ENCODE results near the gene SUMO2. TPM values are rescaled to one million over a fixed set of nuclear protein-coding genes. Genes with fewer than 3 reads are reported as not detected.

SUMO2 gene
- polyA plus RNA-seq, 3 donors, result 64.9 to 318 (median 282) TPM

DNA sequence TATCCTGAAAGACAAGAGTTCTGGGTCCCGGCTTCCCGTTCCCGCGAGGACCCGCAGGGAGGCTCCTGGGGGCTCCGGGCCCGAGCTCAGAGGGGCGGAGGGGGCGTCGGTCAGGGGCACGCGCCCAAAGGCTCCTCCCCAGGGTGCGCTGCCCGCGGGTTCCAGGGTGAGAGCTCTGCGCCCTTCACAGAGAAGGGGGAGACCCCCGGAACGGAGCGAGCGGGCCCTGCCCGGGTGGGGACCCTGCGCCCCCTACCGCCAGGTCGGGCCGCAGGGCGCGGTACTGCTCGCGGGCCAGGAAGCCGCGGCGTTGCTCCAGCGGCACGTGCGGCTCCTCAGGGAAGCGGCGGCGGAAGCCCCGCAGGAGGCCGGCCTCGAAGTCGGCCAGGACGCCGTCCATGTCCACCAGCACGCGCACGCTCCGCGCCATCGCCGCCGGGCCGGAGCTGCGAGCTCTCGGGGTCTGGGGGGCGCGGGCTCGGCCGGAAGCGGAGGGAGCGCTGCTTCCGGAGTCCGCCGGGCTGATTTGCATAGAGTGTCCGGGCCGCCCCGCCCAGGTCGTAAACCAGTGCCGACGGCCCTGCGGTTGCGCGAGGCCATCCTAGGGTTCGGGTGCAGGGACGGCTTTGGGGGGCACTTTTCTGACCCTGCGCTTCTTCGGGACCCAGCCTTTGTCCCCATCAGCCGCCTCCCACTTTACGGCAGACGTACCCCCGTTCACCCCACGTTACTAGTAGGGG, 51.3 kb downstream of the SUMO2 start, which contains the start of gene NT5C:
Gene NT5C, minus strand, starts transcription at position 465 of the 740 bp plus-strand sequence. Its CDS starts 35 bp downstream, at position 430.
- peak; percentile 43 to 56 (median 54) for DNase-seq
- peaks cover 14% of the 10 kb centered on the region for H3K4me1 Mint-ChIP-seq
- Histone ChIP-seq H3K79me2 (ENCODE audit: insufficient read depth, low read length) (peaks cover 15% of the 10 kb centered on the region), H3K27me3 (ENCODE audit: control insufficient read depth in 2 of 2, insufficient read depth in 2 of 2, low read length in 2 of 2) (no peaks in the 10 kb centered on the region), H3K4me1 (ENCODE audit: control insufficient read depth in 1 of 2, insufficient read depth in 2 of 2, low read length in 2 of 2) (peaks cover 17 to 25% of the 10 kb centered on the region in 2 donors), H2AFZ (ENCODE audit: insufficient read depth, low read depth, low read length, poor library complexity, severe bottlenecking) (peak within 1 kb of the TSS; percentile 85), H3K9me3 (replicated peaks in 1 of 2; ENCODE audit: control insufficient read depth in 1 of 2, insufficient read depth in 1 of 2, low read length in 2 of 2) (no peaks in the 10 kb centered on the region), H3K9ac (ENCODE audit: insufficient read depth, low read length, poor library complexity, severe bottlenecking) (peak within 1 kb of the TSS; percentile 76), H3K36me3 (replicated peaks in 1 of 2; ENCODE audit: control insufficient read depth in 1 of 2, insufficient read depth in 2 of 2, low read length in 2 of 2) (peaks cover 30 to 41% of the 10 kb centered on the region in 2 donors), H3K27ac (ENCODE audit: low read depth in 1 of 2, low read length in 2 of 2) (peak within 1 kb of the TSS; percentile 50 to 75), H3K4me3 (replicated peaks in 1 of 3; ENCODE audit: low read depth in 2 of 3, low read length in 3 of 3) (peak within 1 kb of the TSS; percentile 72 to 92 (median 73)), H4K20me1 (ENCODE audit: insufficient read depth, low read length) (peaks cover 17% of the 10 kb centered on the region), H3K4me2 (replicated peaks; ENCODE audit: extremely low read depth, low read length, poor library complexity, severe bottlenecking) (peak within 1 kb of the TSS; percentile 93)
- H3K27ac Mint-ChIP-seq, result peak within 1 kb of the TSS; percentile 56 to 84 (median 76)
- under 1% methylated on average over 82 of the region's 82 CpGs for WGBS (ENCODE audit: insufficient coverage)
- H3K4me3 Mint-ChIP-seq, result peak within 1 kb of the TSS; percentile 84 to 88
- intact Hi-C loops (cut with micrococcal nuclease), result no loop called here
- H3K27me3 Mint-ChIP-seq (ENCODE audit: low read depth in 3 of 3), result no peaks in the 10 kb centered on the region
- H3K9me3 Mint-ChIP-seq, result no peaks in the 10 kb centered on the region
- TF ChIP-seq, protein P1, sequence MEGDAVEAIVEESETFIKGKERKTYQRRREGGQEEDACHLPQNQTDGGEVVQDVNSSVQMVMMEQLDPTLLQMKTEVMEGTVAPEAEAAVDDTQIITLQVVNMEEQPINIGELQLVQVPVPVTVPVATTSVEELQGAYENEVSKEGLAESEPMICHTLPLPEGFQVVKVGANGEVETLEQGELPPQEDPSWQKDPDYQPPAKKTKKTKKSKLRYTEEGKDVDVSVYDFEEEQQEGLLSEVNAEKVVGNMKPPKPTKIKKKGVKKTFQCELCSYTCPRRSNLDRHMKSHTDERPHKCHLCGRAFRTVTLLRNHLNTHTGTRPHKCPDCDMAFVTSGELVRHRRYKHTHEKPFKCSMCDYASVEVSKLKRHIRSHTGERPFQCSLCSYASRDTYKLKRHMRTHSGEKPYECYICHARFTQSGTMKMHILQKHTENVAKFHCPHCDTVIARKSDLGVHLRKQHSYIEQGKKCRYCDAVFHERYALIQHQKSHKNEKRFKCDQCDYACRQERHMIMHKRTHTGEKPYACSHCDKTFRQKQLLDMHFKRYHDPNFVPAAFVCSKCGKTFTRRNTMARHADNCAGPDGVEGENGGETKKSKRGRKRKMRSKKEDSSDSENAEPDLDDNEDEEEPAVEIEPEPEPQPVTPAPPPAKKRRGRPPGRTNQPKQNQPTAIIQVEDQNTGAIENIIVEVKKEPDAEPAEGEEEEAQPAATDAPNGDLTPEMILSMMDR (IDR thresholded peaks at IDR 0.05), result peak; percentile 53
- peaks cover 27 to 44% of the 10 kb centered on the region in 2 donors for H3K36me3 Mint-ChIP-seq

DNA sequence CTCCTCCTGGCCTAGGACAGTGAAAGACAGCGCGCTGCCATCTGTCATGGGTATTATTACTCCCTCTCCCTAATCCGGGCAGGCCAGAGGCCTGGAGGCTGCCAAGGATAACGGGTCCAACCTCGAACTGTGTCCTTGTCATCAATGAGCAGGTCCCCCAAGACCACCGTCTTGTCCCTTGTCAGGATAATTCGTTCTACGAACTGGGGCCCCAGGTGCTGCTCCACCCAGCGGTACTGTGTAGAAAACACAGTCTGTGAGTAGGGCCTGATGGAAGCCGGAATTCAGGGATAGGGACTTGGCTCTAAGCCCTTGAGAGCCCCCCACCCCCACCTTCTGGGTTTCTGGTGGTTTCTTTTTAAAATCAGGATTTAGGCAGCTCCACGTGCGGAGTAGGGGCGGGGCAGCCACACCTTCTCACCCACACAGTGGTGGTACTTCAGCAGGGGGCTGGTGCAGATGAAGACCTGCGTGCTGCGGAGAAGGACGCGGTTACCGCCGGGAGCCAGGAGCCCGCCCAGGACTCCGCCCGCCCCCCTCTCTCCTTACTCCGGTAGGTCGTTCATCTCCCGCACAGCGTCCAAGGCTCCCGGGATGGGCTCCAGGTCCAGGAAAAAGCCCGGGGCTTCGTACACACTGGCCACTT, 52.0 kb downstream of the SUMO2 start:
- peak overlapping the region; percentile 72 to 92 (median 73) for H3K4me3 ChIP-seq (replicated peaks in 1 of 3; ENCODE audit: low read depth in 2 of 3, low read length in 3 of 3)
- Mint-ChIP-seq H3K4me3 (peak overlapping the region; percentile 84 to 88), H3K27me3 (ENCODE audit: low read depth in 3 of 3) (no peaks in the 10 kb centered on the region), H3K36me3 (peaks cover 24 to 38% of the 10 kb centered on the region in 2 donors), H3K4me1 (peaks cover 21% of the 10 kb centered on the region), H3K9me3 (no peaks in the 10 kb centered on the region), H3K27ac (peak overlapping the region in 6 of 7 donors; percentile 40 to 69 (median 53))
- no peaks in the 10 kb centered on the region for H3K27me3 ChIP-seq (ENCODE audit: control insufficient read depth in 2 of 2, insufficient read depth in 2 of 2, low read length in 2 of 2)
- peak in 2 of 3 donors; percentile 40 to 46 for DNase-seq
- H3K4me2 ChIP-seq (replicated peaks; ENCODE audit: extremely low read depth, low read length, poor library complexity, severe bottlenecking), result peak overlapping the region; percentile 93
- WGBS (ENCODE audit: insufficient coverage), result 17% methylated on average over 22 of the region's 29 CpGs
- TF ChIP-seq, protein P1 (IDR thresholded peaks at IDR 0.05), result peak; percentile 54
- intact Hi-C loops (cut with micrococcal nuclease), result no loop called here
- H3K9ac ChIP-seq (ENCODE audit: insufficient read depth, low read length, poor library complexity, severe bottlenecking), result peak overlapping the region; percentile 76
- peaks cover 22 to 32% of the 10 kb centered on the region in 2 donors for H3K4me1 ChIP-seq (ENCODE audit: control insufficient read depth in 1 of 2, insufficient read depth in 2 of 2, low read length in 2 of 2)
- H2AFZ ChIP-seq (ENCODE audit: insufficient read depth, low read depth, low read length, poor library complexity, severe bottlenecking), result peak overlapping the region; percentile 85
- peaks cover 20% of the 10 kb centered on the region for H3K79me2 ChIP-seq (ENCODE audit: insufficient read depth, low read length)
- peak overlapping the region; percentile 20 to 75 for H3K27ac ChIP-seq (ENCODE audit: low read depth in 1 of 2, low read length in 2 of 2)
- peaks cover 25 to 34% of the 10 kb centered on the region in 2 donors for H3K36me3 ChIP-seq (replicated peaks in 1 of 2; ENCODE audit: control insufficient read depth in 1 of 2, insufficient read depth in 2 of 2, low read length in 2 of 2)
- peaks cover 17% of the 10 kb centered on the region for H4K20me1 ChIP-seq (ENCODE audit: insufficient read depth, low read length)
- H3K9me3 ChIP-seq (replicated peaks in 1 of 2; ENCODE audit: control insufficient read depth in 1 of 2, insufficient read depth in 1 of 2, low read length in 2 of 2), result no peaks in the 10 kb centered on the region

Data from CD14-positive monocyte (primary cell).